Measurements from ENCODE around the gene TRIML1. TPM values are rescaled to one million over a fixed set of nuclear protein-coding genes. Genes with fewer than 3 reads are reported as not detected.

Gene TRIML1
- total and polyA plus RNA-seq, 8 donors = not detected

- WGBS, 2 donors = 40 to 42% methylated on average over 13 of the region's 13 CpGs
- TF ChIP-seq CTCF (IDR thresholded peaks at IDR 0.05) = no peak
- FAIRE-seq = no peak
Measured at GRCh38 chr4:188121530-188121929, 17.7 kb upstream of the TRIML1 start.

GRCh38 chr4:188127214-188127874, 11.9 kb upstream of the TRIML1 start:
- TF ChIP-seq CTCF (IDR thresholded peaks at IDR 0.05) = no peak
- peak in 1 of 4 donors; percentile 72 for ATAC-seq

More at GRCh38 chr4:188121530-188121929, 17.7 kb upstream of the TRIML1 start:
- Histone ChIP-seq H3K4me3 (no peak overlapping the region), H3K4me1 (no peaks in the 10 kb centered on the region), H3K27me3 (no peaks in the 10 kb centered on the region), H3K27ac (no peak overlapping the region), H3K9me3 (no peaks in the 10 kb centered on the region), H3K36me3 (no peaks in the 10 kb centered on the region)
- intact Hi-C loops (cut with DNase I) = no loop called here
- DNase-seq (no peak), ATAC-seq (no peak)

GRCh38 chr4:188130355-188130754, 8.9 kb upstream of the TRIML1 start:
- WGBS, 2 donors = 55 to 59% methylated on average over 4 of the region's 4 CpGs
- ATAC-seq (no peak), DNase-seq (no peak), FAIRE-seq (no peak)
- H3K4me1 ChIP-seq = no peaks in the 10 kb centered on the region
- no peak overlapping the region for H3K4me3 ChIP-seq
- no peaks in the 10 kb centered on the region for H3K36me3 ChIP-seq
- no peaks in the 10 kb centered on the region for H3K27me3 ChIP-seq
- intact Hi-C loops (cut with DNase I) = no loop called here
- no peak for TF ChIP-seq CTCF (IDR thresholded peaks at IDR 0.05)
- no peak overlapping the region for H3K27ac ChIP-seq
- H3K9me3 ChIP-seq = no peaks in the 10 kb centered on the region

More at GRCh38 chr4:188127214-188127874, 11.9 kb upstream of the TRIML1 start:
- no peak overlapping the region for H3K27ac ChIP-seq
- DNase-seq = no peak
- no peak for FAIRE-seq
- no peaks in the 10 kb centered on the region for H3K36me3 ChIP-seq
- no peak overlapping the region for H3K4me3 ChIP-seq
- H3K27me3 ChIP-seq = no peaks in the 10 kb centered on the region
- 50 to 74% methylated on average over 5 of the region's 5 CpGs for WGBS, 2 donors
- no peaks in the 10 kb centered on the region for H3K4me1 ChIP-seq
- H3K9me3 ChIP-seq = no peaks in the 10 kb centered on the region
- intact Hi-C loops (cut with DNase I) = no loop called here

- Histone ChIP-seq H3K9me3 (no peaks in the 10 kb centered on the region), H3K4me1 (no peaks in the 10 kb centered on the region), H3K4me3 (no peak overlapping the region), H3K27ac (no peak overlapping the region), H3K27me3 (no peaks in the 10 kb centered on the region), H3K36me3 (no peaks in the 10 kb centered on the region)
- DNase-seq = no peak
- intact Hi-C loops (cut with DNase I) = no loop called here
- ATAC-seq = no peak
- TF ChIP-seq CTCF (IDR thresholded peaks at IDR 0.05) = no peak
- FAIRE-seq = no peak
- 63 to 88% methylated on average over 5 of the region's 5 CpGs for WGBS, 2 donors
Measured at GRCh38 chr4:188132232-188132631, 7.0 kb upstream of the TRIML1 start.

GRCh38 chr4:188138227-188138626, 1.0 kb upstream of the TRIML1 start:
- Histone ChIP-seq H3K36me3 (no peaks in the 10 kb centered on the region), H3K27ac (no peak overlapping the region), H3K4me3 (no peak overlapping the region), H3K27me3 (no peaks in the 10 kb centered on the region), H3K4me1 (no peaks in the 10 kb centered on the region), H3K9me3 (no peaks in the 10 kb centered on the region)
- intact Hi-C loops (cut with DNase I) = no loop called here
- ATAC-seq (no peak), DNase-seq (no peak), FAIRE-seq (no peak)
- 53 to 72% methylated on average over 10 of the region's 10 CpGs for WGBS, 2 donors
- TF ChIP-seq CTCF (IDR thresholded peaks at IDR 0.05) = no peak

Measured in pancreas (tissue), 10 donors.